Renal cortex interstitium (tissue), 15 donors: ENCODE measurements around the gene DIRAS2. TPM values are rescaled to one million over a fixed set of nuclear protein-coding genes. Genes with fewer than 3 reads are reported as not detected.
"Not testable (repeated sequence)": the region's sequence is repeated elsewhere in the genome, so short reads cannot be mapped to it uniquely, and the experiment has no call there.

Experiments
- DNase-seq, 11 donors: peaks; one replicate each; pipeline ENCODE4 v3.0.0-alpha.2; 2013; ENCODE audit warnings: low read depth in 9 of 11, low spot score in 4 of 11; ENCODE audit errors: extremely low read depth in 1 of 11
- long read RNA-seq, 16 experiments: transcript quantifications; one replicate each; lab custom pipeline, GENCODE V29; 2026
- polyA plus RNA-seq, 3 donors: library from polyadenylated mRNA; unstranded; fragments of 120-200 nt; gene quantifications; one replicate each; pipeline ENCODE4 v1.2.1, GENCODE V29; 2013; ENCODE audit not compliant: insufficient read length in 3 of 3

Gene DIRAS2
- polyA plus RNA-seq: 1 to 10 TPM; 3.9 to 4.8 (median 4.5) TPM
- long read RNA-seq, donor 1, full-length matches to known transcripts: 1 of 1 reads
- long read RNA-seq, donor 1, partial matches to known transcripts: 0 of 1 reads
- long read RNA-seq, donor 1, other reads (novel, unspliced or antisense): 0 of 1 reads
- long read RNA-seq, donor 2, full-length matches to known transcripts: 3 of 3 reads
- long read RNA-seq, donor 2, partial matches to known transcripts: 0 of 3 reads
- long read RNA-seq, donor 2, other reads (novel, unspliced or antisense): 0 of 3 reads
- long read RNA-seq, donor 3, full-length matches to known transcripts: 4 of 4 reads
- long read RNA-seq, donor 3, partial matches to known transcripts: 0 of 4 reads
- long read RNA-seq, donor 3, other reads (novel, unspliced or antisense): 0 of 4 reads
- long read RNA-seq, donor 4: 0 reads
- long read RNA-seq, donor 5: 0 reads
- long read RNA-seq, donor 6, full-length matches to known transcripts: 1 of 1 reads
- long read RNA-seq, donor 6, partial matches to known transcripts: 0 of 1 reads
- long read RNA-seq, donor 6, other reads (novel, unspliced or antisense): 0 of 1 reads
- long read RNA-seq, donor 7, full-length matches to known transcripts: 1 of 1 reads
- long read RNA-seq, donor 7, partial matches to known transcripts: 0 of 1 reads
- long read RNA-seq, donor 7, other reads (novel, unspliced or antisense): 0 of 1 reads
- long read RNA-seq, donor 8, full-length matches to known transcripts: 4 of 4 reads
- long read RNA-seq, donor 8, partial matches to known transcripts: 0 of 4 reads
- long read RNA-seq, donor 8, other reads (novel, unspliced or antisense): 0 of 4 reads
- long read RNA-seq, donor 9, full-length matches to known transcripts: 2 of 2 reads
- long read RNA-seq, donor 9, partial matches to known transcripts: 0 of 2 reads
- long read RNA-seq, donor 9, other reads (novel, unspliced or antisense): 0 of 2 reads
- long read RNA-seq, donor 10, full-length matches to known transcripts: 5 of 5 reads
- long read RNA-seq, donor 10, partial matches to known transcripts: 0 of 5 reads
- long read RNA-seq, donor 10, other reads (novel, unspliced or antisense): 0 of 5 reads
- long read RNA-seq, donor 11: 0 reads
- long read RNA-seq, donor 12, full-length matches to known transcripts: 2 of 2 reads
- long read RNA-seq, donor 12, partial matches to known transcripts: 0 of 2 reads
- long read RNA-seq, donor 12, other reads (novel, unspliced or antisense): 0 of 2 reads
- long read RNA-seq, donor 13: 0 reads
- long read RNA-seq, donor 14, full-length matches to known transcripts: 1 of 1 reads
- long read RNA-seq, donor 14, partial matches to known transcripts: 0 of 1 reads
- long read RNA-seq, donor 14, other reads (novel, unspliced or antisense): 0 of 1 reads
- long read RNA-seq, donor 15, full-length matches to known transcripts: 1 of 1 reads
- long read RNA-seq, donor 15, partial matches to known transcripts: 0 of 1 reads
- long read RNA-seq, donor 15, other reads (novel, unspliced or antisense): 0 of 1 reads
- long read RNA-seq, donor 16, full-length matches to known transcripts: 9 of 9 reads
- long read RNA-seq, donor 16, partial matches to known transcripts: 0 of 9 reads
- long read RNA-seq, donor 16, other reads (novel, unspliced or antisense): 0 of 9 reads

- peak; percentile 23 to 73 (median 55) for DNase-seq
Observed at GRCh38 chr9:90642570-90643539, at the start of gene DIRAS2. DIRAS2 (minus strand) TSS chr9:90642824; CDS start chr9:90613827, 28,997 bp downstream.

GRCh38 chr9:90684736-90685135, 42.1 kb upstream of the DIRAS2 start:
- no peak for DNase-seq

- no peak for DNase-seq
Observed at GRCh38 chr9:90684106-90684505, 41.5 kb upstream of the DIRAS2 start.

GRCh38 chr9:90680534-90680933, 37.9 kb upstream of the DIRAS2 start:
- DNase-seq: no peak

GRCh38 chr9:90665072-90665471, 22.4 kb upstream of the DIRAS2 start:
- no peak for DNase-seq

GRCh38 chr9:90659650-90660364, 17.2 kb upstream of the DIRAS2 start:
- no peak for DNase-seq

- DNase-seq: no peak
Observed at GRCh38 chr9:90658783-90659182, 16.2 kb upstream of the DIRAS2 start.

- no peak for DNase-seq
Observed at GRCh38 chr9:90658181-90658580, 15.6 kb upstream of the DIRAS2 start.

GRCh38 chr9:90656876-90657275, 14.3 kb upstream of the DIRAS2 start:
- not testable (repeated sequence) for DNase-seq

GRCh38 chr9:90651246-90651645, 8.6 kb upstream of the DIRAS2 start:
- DNase-seq: no peak

GRCh38 chr9:90647843-90648242, 5.2 kb upstream of the DIRAS2 start:
- no peak for DNase-seq

GRCh38 chr9:90645721-90646120, 3.1 kb upstream of the DIRAS2 start:
- DNase-seq: no peak

GRCh38 chr9:90641884-90642487, 638 bp downstream of the DIRAS2 start:
- peak in 4 of 11 donors; percentile 1 to 13 (median 5) for DNase-seq

GRCh38 chr9:90641086-90641485, 1.5 kb downstream of the DIRAS2 start:
- no peak for DNase-seq

GRCh38 chr9:90640361-90640760, 2.3 kb downstream of the DIRAS2 start:
- DNase-seq: no peak

GRCh38 chr9:90637626-90638025, 5.0 kb downstream of the DIRAS2 start:
- DNase-seq: no peak
